GM10248 (cell line): ENCODE measurements around the gene RNASE11.
"Not testable (repeated sequence)": the region's sequence is repeated elsewhere in the genome, so short reads cannot be mapped to it uniquely, and the experiment has no call there.

Source experiments
- CTCF ChIA-PET: fragments of 300-600 bp; sonication (Branson Sonifier 250); formaldehyde crosslinking; extraction: SDS; loops from one replicate; lab custom pipeline; 2021; ENCODE audit warnings: antibody characterized with exemption; lab: Yijun Ruan, JAX
- POLR2A ChIA-PET: fragments of 350-650 bp; sonication (Branson Sonifier 250); formaldehyde crosslinking; extraction: SDS; loops from one replicate; lab custom pipeline; 2020; ENCODE audit warnings: antibody characterized with exemption; lab: Yijun Ruan, JAX
- DNase-seq: peaks from one replicate; pipeline ENCODE4 v3.0.0; 2012; ENCODE audit errors: extremely low spot score
- TF ChIP-seq, protein P1 (sequence below): IDR thresholded peaks from 2 replicates; pipeline ENCODE4 v1.5.1; 2012; ENCODE audit warnings: mild to moderate bottlenecking, low read depth; ENCODE audit errors: extremely low read depth, missing control alignments, control extremely low read depth

RNASE11 gene

GRCh38 chr14:20623798-20624197 lies 36.0 kb upstream of the RNASE11 start:
- TF ChIP-seq, protein P1, sequence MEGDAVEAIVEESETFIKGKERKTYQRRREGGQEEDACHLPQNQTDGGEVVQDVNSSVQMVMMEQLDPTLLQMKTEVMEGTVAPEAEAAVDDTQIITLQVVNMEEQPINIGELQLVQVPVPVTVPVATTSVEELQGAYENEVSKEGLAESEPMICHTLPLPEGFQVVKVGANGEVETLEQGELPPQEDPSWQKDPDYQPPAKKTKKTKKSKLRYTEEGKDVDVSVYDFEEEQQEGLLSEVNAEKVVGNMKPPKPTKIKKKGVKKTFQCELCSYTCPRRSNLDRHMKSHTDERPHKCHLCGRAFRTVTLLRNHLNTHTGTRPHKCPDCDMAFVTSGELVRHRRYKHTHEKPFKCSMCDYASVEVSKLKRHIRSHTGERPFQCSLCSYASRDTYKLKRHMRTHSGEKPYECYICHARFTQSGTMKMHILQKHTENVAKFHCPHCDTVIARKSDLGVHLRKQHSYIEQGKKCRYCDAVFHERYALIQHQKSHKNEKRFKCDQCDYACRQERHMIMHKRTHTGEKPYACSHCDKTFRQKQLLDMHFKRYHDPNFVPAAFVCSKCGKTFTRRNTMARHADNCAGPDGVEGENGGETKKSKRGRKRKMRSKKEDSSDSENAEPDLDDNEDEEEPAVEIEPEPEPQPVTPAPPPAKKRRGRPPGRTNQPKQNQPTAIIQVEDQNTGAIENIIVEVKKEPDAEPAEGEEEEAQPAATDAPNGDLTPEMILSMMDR: no peak
- POLR2A ChIA-PET: no interaction called here
- CTCF ChIA-PET: interaction anchor here (1.0 to 3.2 kb wide), 5 partner anchors 8 to 75 kb away, joined by 3 to 21 read pairs (median 3); no protein-coding TSS in a partner anchor
- no peak for DNase-seq

DNA sequence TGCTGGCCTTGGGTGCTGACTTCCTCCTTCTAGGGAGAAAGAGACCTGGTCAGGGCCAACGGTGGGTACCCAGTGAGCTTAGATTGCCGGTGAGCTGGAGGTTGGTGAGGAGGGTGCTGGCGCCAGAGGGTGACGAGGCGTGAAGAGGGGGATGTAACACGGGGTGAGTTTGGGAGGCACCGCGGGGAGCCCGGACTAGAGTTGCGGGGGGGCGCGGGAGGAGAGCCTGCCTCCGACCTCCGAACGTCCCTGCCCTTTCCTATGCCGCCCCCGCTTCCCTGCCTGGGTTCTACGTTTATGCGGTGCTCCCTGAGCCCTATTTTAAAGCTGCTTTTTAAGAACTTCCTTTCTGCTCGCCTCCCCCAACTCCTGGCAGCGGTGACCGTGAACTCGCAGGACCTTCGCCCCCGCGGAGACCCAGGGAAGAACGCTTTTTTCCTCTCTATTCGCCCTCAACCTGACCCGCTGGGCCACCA lies 35.1 kb upstream of the RNASE11 start:
- TF ChIP-seq, protein P1: no peak
- DNase-seq: no peak
- ChIA-PET POLR2A (no interaction called here), CTCF (interaction anchor here (1.0 to 3.2 kb wide), 11 partner anchors 10 to 295 kb away, joined by 3 to 21 read pairs (median 5); no protein-coding TSS in a partner anchor)

DNA sequence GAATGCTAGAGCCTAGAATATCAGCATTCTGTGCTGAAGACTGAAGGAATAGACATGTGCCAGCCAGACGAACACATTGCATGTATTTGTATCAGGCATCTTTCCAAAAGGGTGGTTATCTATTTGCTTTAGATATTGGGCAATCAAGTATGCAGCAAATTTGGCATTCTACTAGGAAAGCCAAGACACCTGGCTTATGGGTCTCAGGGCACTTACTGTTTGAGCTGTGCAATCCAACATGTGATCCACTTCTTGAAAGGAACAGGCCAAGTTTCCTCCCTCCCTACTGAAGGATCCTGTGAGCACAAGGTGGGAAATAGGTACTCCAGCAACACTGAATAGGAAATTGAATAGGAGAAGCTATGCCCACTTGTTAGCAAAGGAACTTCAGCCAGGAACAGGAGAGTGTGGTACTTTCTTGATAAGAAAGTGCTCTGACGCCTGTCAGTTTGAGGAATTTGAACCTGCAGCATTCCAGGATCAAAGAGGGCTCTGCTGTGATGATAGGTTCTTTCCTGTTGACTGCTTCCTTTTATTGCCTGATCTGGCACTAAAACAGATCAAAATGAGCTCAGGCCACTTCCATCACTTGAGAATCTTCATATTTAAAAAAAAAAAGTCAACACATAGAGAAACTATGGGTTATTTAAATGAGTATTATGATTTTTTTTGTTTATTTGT lies 33.1 kb upstream of the RNASE11 start:
- ChIA-PET CTCF (interaction anchor here (0.7 to 2.1 kb wide), 4 partner anchors 10 to 357 kb away, joined by 3 to 5 read pairs (median 4); no protein-coding TSS in a partner anchor), POLR2A (no interaction called here)
- TF ChIP-seq, protein P1: no peak
- DNase-seq: no peak

- DNase-seq, POLR2A ChIA-PET: not testable (repeated sequence)
- CTCF ChIA-PET: interaction anchor here (0.5 to 2.1 kb wide), 5 partner anchors 10 to 70 kb away, joined by 3 to 5 read pairs (median 3); no protein-coding TSS in a partner anchor
Measured at GRCh38 chr14:20619688-20620087, 31.9 kb upstream of the RNASE11 start.

GRCh38 chr14:20618271-20618749 lies 30.5 kb upstream of the RNASE11 start:
- ChIA-PET POLR2A (interaction anchor here (1.1 kb wide), 1 partner anchor 275 kb away, joined by 4 read pairs; the partner anchor contains the start of gene PARP2), CTCF (interaction anchor here (0.8 to 1.6 kb wide), 5 partner anchors 10 to 66 kb away, joined by 3 to 5 read pairs (median 3); partner anchors contain the start of gene RNASE4)
- no peak for DNase-seq
- TF ChIP-seq, protein P1: no peak

- CTCF ChIA-PET: interaction anchor here (1.1 to 1.7 kb wide), 4 partner anchors 14 to 67 kb away, joined by 3 to 5 read pairs (median 4); partner anchors contain the start of gene RNASE4
Measured at GRCh38 chr14:20617138-20618003, 29.6 kb upstream of the RNASE11 start.

More at GRCh38 chr14:20617138-20618003, 29.6 kb upstream of the RNASE11 start:
- POLR2A ChIA-PET: interaction anchor here (1.1 kb wide), 1 partner anchor 274 kb away, joined by 4 read pairs; the partner anchor contains the start of gene PARP2
- no peak for DNase-seq
- TF ChIP-seq, protein P1: no peak
